HepG2 (cell line): ENCODE results near the gene ZDHHC8. TPM values are rescaled to one million over a fixed set of nuclear protein-coding genes. Genes with fewer than 3 reads are reported as not detected.

Experiments
- HNRNPUL1 ChIP-seq: fragments of 200-400 bp; formaldehyde crosslinking; IDR thresholded peaks from 2 replicates; pipeline ENCODE4 v1.6.1; 2017; ENCODE audit warnings: low read depth, mild to moderate bottlenecking, low read length, moderate library complexity
- KLF6 ChIP-seq: IDR thresholded peaks from 2 replicates; pipeline ENCODE4 v1.8.0; 2016; ENCODE audit warnings: missing biosample characterization, missing genetic modification reagents
- MAFK ChIP-seq, 2 experiments: IDR thresholded peaks in 1 of 2; conservative IDR thresholded peaks in 1 of 2; 2 replicates each; pipeline ENCODE4 v1.6.1; 2011; ENCODE audit warnings: improper control_type of control experiment in 2 of 2, low read length in 2 of 2
- MXI1 ChIP-seq: IDR thresholded peaks from 3 replicates; pipeline ENCODE4 v1.6.1; 2012; ENCODE audit warnings: low read depth, low read length, inconsistent platforms, borderline replicate concordance
- ONECUT2 ChIP-seq: sonication (generic); formaldehyde crosslinking; IDR thresholded peaks from 2 replicates; pipeline ENCODE4 v1.4.0; 2020; ENCODE audit warnings: missing genetic modification reagents
- SKI ChIP-seq: fragments of 450-650 bp; IDR thresholded peaks from one replicate; pipeline ENCODE4 v1.6.1; 2018; ENCODE audit warnings: mild to moderate bottlenecking; ENCODE audit not compliant: partially characterized antibody
- YY1 ChIP-seq: IDR thresholded peaks from 2 replicates; pipeline ENCODE4 v1.6.1; 2011; ENCODE audit warnings: low read length, low read depth, moderate library complexity, mild to moderate bottlenecking; ENCODE audit not compliant: insufficient read depth, insufficient replicate concordance
- ZNF121 ChIP-seq: sonication (generic); formaldehyde crosslinking; IDR thresholded peaks from 2 replicates; pipeline ENCODE4 v1.5.0; 2020; ENCODE audit warnings: mild to moderate bottlenecking, missing genetic modification reagents
- ZNF510 ChIP-seq: sonication (generic); formaldehyde crosslinking; IDR thresholded peaks from 2 replicates; pipeline ENCODE4 v1.4.0; 2020; ENCODE audit warnings: low read depth, mild to moderate bottlenecking, missing genetic modification reagents
- ZNF558 ChIP-seq: sonication (generic); formaldehyde crosslinking; IDR thresholded peaks from 2 replicates; pipeline ENCODE4 v1.9.0; 2022; ENCODE audit warnings: mild to moderate bottlenecking, missing genetic modification reagents, borderline replicate concordance
- ZNF720 ChIP-seq: sonication (generic); formaldehyde crosslinking; IDR thresholded peaks from 2 replicates; pipeline ENCODE4 v1.4.0; 2020; ENCODE audit warnings: missing genetic modification reagents
- polyA plus RNA-seq, 8 experiments: library from polyadenylated mRNA; depleted of rRNA in 3 of 8; stranded (reverse) in 7 of 8; unstranded in 1 of 8; fragments of >200 nt; fragmentation: Illumina TruSeq in 4 of 8; extraction: Trizol in 4 of 8; gene quantifications; 2 replicates each; pipeline versions ENCODE4 v1.2.1 to v1.2.3, GENCODE V29; 2011 to 2016; ENCODE audit warnings: low read depth in 4 of 8, missing spikeins in 1 of 8, mixed read lengths in 1 of 8; ENCODE audit not compliant: insufficient read depth in 1 of 8
- total RNA-seq, 5 experiments: library from RNA; depleted of rRNA; stranded (reverse); fragments of >200 nt; fragmentation: Illumina TruSeq; extraction: Trizol; gene quantifications; 2 replicates each; pipeline ENCODE4 v1.2.3, GENCODE V29; 2016; ENCODE audit warnings: low read depth in 1 of 5
- TF ChIP-seq, protein P1 (sequence below): sonication (generic); formaldehyde crosslinking; IDR thresholded peaks from 2 replicates; pipeline ENCODE4 v1.4.0; 2020; ENCODE audit warnings: missing genetic modification reagents
- TF ChIP-seq, protein P2 (sequence below): sonication (generic); formaldehyde crosslinking; IDR thresholded peaks from 2 replicates; pipeline ENCODE4 v1.4.0; 2020; ENCODE audit warnings: missing genetic modification reagents
- TF ChIP-seq, protein P3 (sequence below): sonication (generic); formaldehyde crosslinking; IDR thresholded peaks from 2 replicates; pipeline ENCODE4 v1.4.0; 2020; ENCODE audit warnings: mild to moderate bottlenecking, missing genetic modification reagents
- TF ChIP-seq, protein P4 (sequence below): sonication (generic); formaldehyde crosslinking; IDR thresholded peaks from 2 replicates; pipeline ENCODE4 v1.8.1; 2023; ENCODE audit warnings: mild to moderate bottlenecking, missing genetic modification reagents, borderline replicate concordance
- TF ChIP-seq, protein P5 (sequence below): sonication (generic); formaldehyde crosslinking; IDR thresholded peaks from 2 replicates; pipeline ENCODE4 v1.8.0; 2023; ENCODE audit warnings: mild to moderate bottlenecking, missing genetic modification reagents
- TF ChIP-seq, protein P6 (sequence below): sonication (generic); formaldehyde crosslinking; IDR thresholded peaks from 2 replicates; pipeline ENCODE4 v1.4.0; 2020; ENCODE audit warnings: missing genetic modification reagents

The ZDHHC8 gene
- total and polyA plus RNA-seq, 2 of the 13 experiments (the other 11 are each of a cell fraction or from before 2014, with no cell fraction given) = 7.5 to 21.3 TPM

DNA sequence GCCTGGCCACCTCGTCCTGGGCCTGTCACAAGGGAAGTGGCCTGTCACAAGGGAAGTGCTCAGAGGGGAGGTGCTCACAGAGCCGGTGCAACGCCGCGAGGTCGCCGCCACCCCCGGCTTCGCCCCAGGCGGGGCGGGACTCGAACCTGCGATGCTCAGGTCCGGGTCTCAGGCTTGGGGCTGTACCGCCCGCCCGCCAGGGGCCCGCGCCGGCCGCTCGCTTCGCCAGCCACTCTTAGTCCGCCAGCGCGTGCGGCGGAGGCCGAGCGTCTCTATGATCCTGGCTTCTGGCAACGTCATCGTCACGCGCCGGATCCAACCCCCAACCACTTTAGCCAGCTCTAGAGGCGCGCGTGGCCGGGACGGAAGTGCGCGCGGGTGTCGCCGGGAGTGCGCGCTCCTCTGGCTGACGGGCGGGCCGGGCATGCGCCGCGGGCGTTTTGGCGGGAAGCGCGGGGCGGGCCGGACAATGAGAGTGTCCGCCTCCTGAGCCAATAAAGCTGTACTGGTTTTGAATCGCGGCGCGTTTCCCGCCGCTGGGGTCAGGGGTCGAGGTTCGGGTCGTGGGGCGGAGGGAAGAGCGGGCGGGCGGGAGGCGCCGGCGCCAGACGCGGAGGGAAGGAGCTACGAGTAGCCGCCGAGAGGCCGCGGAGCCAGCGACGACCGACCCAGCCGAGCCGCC lies 14.5 kb upstream of the ZDHHC8 start, which contains the start of gene TRMT2A (continued):
- TF ChIP-seq, protein P1, sequence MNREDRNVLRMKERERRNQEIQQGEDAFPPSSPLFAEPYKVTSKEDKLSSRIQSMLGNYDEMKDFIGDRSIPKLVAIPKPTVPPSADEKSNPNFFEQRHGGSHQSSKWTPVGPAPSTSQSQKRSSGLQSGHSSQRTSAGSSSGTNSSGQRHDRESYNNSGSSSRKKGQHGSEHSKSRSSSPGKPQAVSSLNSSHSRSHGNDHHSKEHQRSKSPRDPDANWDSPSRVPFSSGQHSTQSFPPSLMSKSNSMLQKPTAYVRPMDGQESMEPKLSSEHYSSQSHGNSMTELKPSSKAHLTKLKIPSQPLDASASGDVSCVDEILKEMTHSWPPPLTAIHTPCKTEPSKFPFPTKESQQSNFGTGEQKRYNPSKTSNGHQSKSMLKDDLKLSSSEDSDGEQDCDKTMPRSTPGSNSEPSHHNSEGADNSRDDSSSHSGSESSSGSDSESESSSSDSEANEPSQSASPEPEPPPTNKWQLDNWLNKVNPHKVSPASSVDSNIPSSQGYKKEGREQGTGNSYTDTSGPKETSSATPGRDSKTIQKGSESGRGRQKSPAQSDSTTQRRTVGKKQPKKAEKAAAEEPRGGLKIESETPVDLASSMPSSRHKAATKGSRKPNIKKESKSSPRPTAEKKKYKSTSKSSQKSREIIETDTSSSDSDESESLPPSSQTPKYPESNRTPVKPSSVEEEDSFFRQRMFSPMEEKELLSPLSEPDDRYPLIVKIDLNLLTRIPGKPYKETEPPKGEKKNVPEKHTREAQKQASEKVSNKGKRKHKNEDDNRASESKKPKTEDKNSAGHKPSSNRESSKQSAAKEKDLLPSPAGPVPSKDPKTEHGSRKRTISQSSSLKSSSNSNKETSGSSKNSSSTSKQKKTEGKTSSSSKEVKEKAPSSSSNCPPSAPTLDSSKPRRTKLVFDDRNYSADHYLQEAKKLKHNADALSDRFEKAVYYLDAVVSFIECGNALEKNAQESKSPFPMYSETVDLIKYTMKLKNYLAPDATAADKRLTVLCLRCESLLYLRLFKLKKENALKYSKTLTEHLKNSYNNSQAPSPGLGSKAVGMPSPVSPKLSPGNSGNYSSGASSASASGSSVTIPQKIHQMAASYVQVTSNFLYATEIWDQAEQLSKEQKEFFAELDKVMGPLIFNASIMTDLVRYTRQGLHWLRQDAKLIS = 0 out of 2 replicates have a peak, but pooled peaks have one; percentile 72
- no peak for TF ChIP-seq KLF6 (CRISPR knock-in tag)
- no peak for TF ChIP-seq ZNF510
- TF ChIP-seq ONECUT2 (CRISPR knock-in tag) = no peak
- TF ChIP-seq ZNF121 (CRISPR knock-in tag) = no peak
- peak; percentile 94; the same call in 2 of the 3 replicates for TF ChIP-seq MXI1
- peak; percentile 80; the same call in 1 of the 2 replicates for TF ChIP-seq HNRNPUL1
- no peak for TF ChIP-seq ZNF720 (CRISPR knock-in tag)
- TF ChIP-seq, protein P2, sequence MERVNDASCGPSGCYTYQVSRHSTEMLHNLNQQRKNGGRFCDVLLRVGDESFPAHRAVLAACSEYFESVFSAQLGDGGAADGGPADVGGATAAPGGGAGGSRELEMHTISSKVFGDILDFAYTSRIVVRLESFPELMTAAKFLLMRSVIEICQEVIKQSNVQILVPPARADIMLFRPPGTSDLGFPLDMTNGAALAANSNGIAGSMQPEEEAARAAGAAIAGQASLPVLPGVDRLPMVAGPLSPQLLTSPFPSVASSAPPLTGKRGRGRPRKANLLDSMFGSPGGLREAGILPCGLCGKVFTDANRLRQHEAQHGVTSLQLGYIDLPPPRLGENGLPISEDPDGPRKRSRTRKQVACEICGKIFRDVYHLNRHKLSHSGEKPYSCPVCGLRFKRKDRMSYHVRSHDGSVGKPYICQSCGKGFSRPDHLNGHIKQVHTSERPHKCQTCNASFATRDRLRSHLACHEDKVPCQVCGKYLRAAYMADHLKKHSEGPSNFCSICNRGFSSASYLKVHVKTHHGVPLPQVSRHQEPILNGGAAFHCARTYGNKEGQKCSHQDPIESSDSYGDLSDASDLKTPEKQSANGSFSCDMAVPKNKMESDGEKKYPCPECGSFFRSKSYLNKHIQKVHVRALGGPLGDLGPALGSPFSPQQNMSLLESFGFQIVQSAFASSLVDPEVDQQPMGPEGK (CRISPR knock-in tag) = peak; percentile 11; the same call in 1 of the 2 replicates
- TF ChIP-seq MAFK (conservative IDR thresholded peaks at IDR 0.05 in 1 of 2, IDR thresholded peaks at IDR 0.05 in 1 of 2; ENCODE audit: low read length in 2 of 2) = no peak
- TF ChIP-seq, protein P3, sequence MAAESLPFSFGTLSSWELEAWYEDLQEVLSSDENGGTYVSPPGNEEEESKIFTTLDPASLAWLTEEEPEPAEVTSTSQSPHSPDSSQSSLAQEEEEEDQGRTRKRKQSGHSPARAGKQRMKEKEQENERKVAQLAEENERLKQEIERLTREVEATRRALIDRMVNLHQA = no peak; the same call in 1 of the 2 replicates
- peak; percentile 96 for TF ChIP-seq SKI
- TF ChIP-seq, protein P4, sequence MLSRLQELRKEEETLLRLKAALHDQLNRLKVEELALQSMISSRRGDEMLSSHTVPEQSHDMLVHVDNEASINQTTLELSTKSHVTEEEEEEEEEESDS (CRISPR knock-in tag) = 0 out of 2 replicates have a peak, but pooled peaks have one; percentile 77
- TF ChIP-seq, protein P5, sequence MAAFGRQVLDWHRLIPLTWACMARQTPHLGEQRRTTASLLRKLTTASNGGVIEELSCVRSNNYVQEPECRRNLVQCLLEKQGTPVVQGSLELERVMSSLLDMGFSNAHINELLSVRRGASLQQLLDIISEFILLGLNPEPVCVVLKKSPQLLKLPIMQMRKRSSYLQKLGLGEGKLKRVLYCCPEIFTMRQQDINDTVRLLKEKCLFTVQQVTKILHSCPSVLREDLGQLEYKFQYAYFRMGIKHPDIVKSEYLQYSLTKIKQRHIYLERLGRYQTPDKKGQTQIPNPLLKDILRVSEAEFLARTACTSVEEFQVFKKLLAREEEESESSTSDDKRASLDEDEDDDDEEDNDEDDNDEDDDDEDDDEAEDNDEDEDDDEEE (CRISPR knock-in tag) = peak; percentile 72; the same call in 1 of the 2 replicates
- TF ChIP-seq, protein P6, sequence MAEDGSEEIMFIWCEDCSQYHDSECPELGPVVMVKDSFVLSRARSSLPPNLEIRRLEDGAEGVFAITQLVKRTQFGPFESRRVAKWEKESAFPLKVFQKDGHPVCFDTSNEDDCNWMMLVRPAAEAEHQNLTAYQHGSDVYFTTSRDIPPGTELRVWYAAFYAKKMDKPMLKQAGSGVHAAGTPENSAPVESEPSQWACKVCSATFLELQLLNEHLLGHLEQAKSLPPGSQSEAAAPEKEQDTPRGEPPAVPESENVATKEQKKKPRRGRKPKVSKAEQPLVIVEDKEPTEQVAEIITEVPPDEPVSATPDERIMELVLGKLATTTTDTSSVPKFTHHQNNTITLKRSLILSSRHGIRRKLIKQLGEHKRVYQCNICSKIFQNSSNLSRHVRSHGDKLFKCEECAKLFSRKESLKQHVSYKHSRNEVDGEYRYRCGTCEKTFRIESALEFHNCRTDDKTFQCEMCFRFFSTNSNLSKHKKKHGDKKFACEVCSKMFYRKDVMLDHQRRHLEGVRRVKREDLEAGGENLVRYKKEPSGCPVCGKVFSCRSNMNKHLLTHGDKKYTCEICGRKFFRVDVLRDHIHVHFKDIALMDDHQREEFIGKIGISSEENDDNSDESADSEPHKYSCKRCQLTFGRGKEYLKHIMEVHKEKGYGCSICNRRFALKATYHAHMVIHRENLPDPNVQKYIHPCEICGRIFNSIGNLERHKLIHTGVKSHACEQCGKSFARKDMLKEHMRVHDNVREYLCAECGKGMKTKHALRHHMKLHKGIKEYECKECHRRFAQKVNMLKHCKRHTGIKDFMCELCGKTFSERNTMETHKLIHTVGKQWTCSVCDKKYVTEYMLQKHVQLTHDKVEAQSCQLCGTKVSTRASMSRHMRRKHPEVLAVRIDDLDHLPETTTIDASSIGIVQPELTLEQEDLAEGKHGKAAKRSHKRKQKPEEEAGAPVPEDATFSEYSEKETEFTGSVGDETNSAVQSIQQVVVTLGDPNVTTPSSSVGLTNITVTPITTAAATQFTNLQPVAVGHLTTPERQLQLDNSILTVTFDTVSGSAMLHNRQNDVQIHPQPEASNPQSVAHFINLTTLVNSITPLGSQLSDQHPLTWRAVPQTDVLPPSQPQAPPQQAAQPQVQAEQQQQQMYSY (CRISPR knock-in tag) = peak; percentile 18; the same call in 1 of the 2 replicates
- TF ChIP-seq YY1 = peak; percentile 76
- peak; percentile 94; the same call in 1 of the 2 replicates for TF ChIP-seq ZNF558
